ENCODE data around the gene NFKB2.

Gene NFKB2

GRCh38 chr10:102394801-102395399 lies 605 bp upstream of the NFKB2 start:
- peaks cover 22% of the 10 kb centered on the region for H3K79me2 ChIP-seq (ENCODE audit: insufficient read depth, low read depth)
- H3K4me3 ChIP-seq (IDR thresholded peaks at IDR 0.05; ENCODE audit: insufficient read depth, low read depth, low read length): no peak overlapping the region
- peak overlapping the region; percentile 93 for H3K27ac ChIP-seq
- peaks cover 3% of the 10 kb centered on the region; the same call in 1 of the 2 replicates for H3K36me3 ChIP-seq (ENCODE audit: insufficient read depth)
- no peaks in the 10 kb centered on the region for H3K27me3 ChIP-seq (ENCODE audit: insufficient read depth, low read depth)
- peak overlapping the region; percentile 80 for H3K4me2 ChIP-seq
- peaks cover 37% of the 10 kb centered on the region for H3K4me1 ChIP-seq (ENCODE audit: low read depth, poor library complexity, severe bottlenecking)
- H3K9ac ChIP-seq: peak overlapping the region; percentile 94
- no peak for TF ChIP-seq CTCF (conservative IDR thresholded peaks at IDR 0.05; ENCODE audit: low read depth, low read length)
- H4K20me1 ChIP-seq (ENCODE audit: insufficient read depth): no peaks in the 10 kb centered on the region
- H2AFZ ChIP-seq (ENCODE audit: low read depth): peak overlapping the region; percentile 41; the same call in 1 of the 2 replicates

GRCh38 chr10:102396317-102396650 lies 779 bp downstream of the NFKB2 start:
- no peaks in the 10 kb centered on the region for H3K27me3 ChIP-seq (ENCODE audit: insufficient read depth, low read depth)
- H4K20me1 ChIP-seq (ENCODE audit: insufficient read depth): no peaks in the 10 kb centered on the region
- peaks cover 3% of the 10 kb centered on the region; the same call in 1 of the 2 replicates for H3K36me3 ChIP-seq (ENCODE audit: insufficient read depth)
- H3K4me3 ChIP-seq (IDR thresholded peaks at IDR 0.05; ENCODE audit: insufficient read depth, low read depth, low read length): no peak overlapping the region
- peak overlapping the region; percentile 93 for H3K27ac ChIP-seq
- H3K79me2 ChIP-seq (ENCODE audit: insufficient read depth, low read depth): peaks cover 22% of the 10 kb centered on the region
- H3K4me1 ChIP-seq (ENCODE audit: low read depth, poor library complexity, severe bottlenecking): peaks cover 39% of the 10 kb centered on the region
- TF ChIP-seq CTCF (conservative IDR thresholded peaks at IDR 0.05; ENCODE audit: low read depth, low read length): no peak
- H3K4me2 ChIP-seq: peak overlapping the region; percentile 99
- no peak overlapping the region for H2AFZ ChIP-seq (ENCODE audit: low read depth)
- H3K9ac ChIP-seq: peak overlapping the region; percentile 94

GRCh38 chr10:102396730-102397151 lies 1.2 kb downstream of the NFKB2 start:
- Histone ChIP-seq H3K79me2 (ENCODE audit: insufficient read depth, low read depth) (peaks cover 22% of the 10 kb centered on the region), H3K36me3 (ENCODE audit: insufficient read depth) (peaks cover 3% of the 10 kb centered on the region; the same call in 1 of the 2 replicates), H3K4me3 (IDR thresholded peaks at IDR 0.05; ENCODE audit: insufficient read depth, low read depth, low read length) (no peak overlapping the region), H4K20me1 (ENCODE audit: insufficient read depth) (no peaks in the 10 kb centered on the region), H2AFZ (ENCODE audit: low read depth) (no peak overlapping the region), H3K27ac (peak overlapping the region; percentile 93), H3K9ac (peak overlapping the region; percentile 94), H3K27me3 (ENCODE audit: insufficient read depth, low read depth) (no peaks in the 10 kb centered on the region), H3K4me1 (ENCODE audit: low read depth, poor library complexity, severe bottlenecking) (peaks cover 39% of the 10 kb centered on the region), H3K4me2 (peak overlapping the region; percentile 99)
- no peak for TF ChIP-seq CTCF (conservative IDR thresholded peaks at IDR 0.05; ENCODE audit: low read depth, low read length)

GRCh38 chr10:102397222-102398171 lies 2.0 kb downstream of the NFKB2 start:
- no peak overlapping the region for H3K4me3 ChIP-seq (IDR thresholded peaks at IDR 0.05; ENCODE audit: insufficient read depth, low read depth, low read length)
- H3K4me2 ChIP-seq: peak overlapping the region; percentile 99
- H3K36me3 ChIP-seq (ENCODE audit: insufficient read depth): peaks cover 3% of the 10 kb centered on the region; the same call in 1 of the 2 replicates
- peak overlapping the region; percentile 93; the same call in 1 of the 2 replicates for H3K27ac ChIP-seq
- H4K20me1 ChIP-seq (ENCODE audit: insufficient read depth): no peaks in the 10 kb centered on the region
- H3K79me2 ChIP-seq (ENCODE audit: insufficient read depth, low read depth): peaks cover 22% of the 10 kb centered on the region
- no peaks in the 10 kb centered on the region for H3K27me3 ChIP-seq (ENCODE audit: insufficient read depth, low read depth)
- peaks cover 39% of the 10 kb centered on the region for H3K4me1 ChIP-seq (ENCODE audit: low read depth, poor library complexity, severe bottlenecking)
- TF ChIP-seq CTCF (conservative IDR thresholded peaks at IDR 0.05; ENCODE audit: low read depth, low read length): no peak
- H2AFZ ChIP-seq (ENCODE audit: low read depth): no peak overlapping the region
- peak overlapping the region; percentile 94; the same call in 1 of the 2 replicates for H3K9ac ChIP-seq
